GM21526 (cell line): ENCODE results near the gene COL25A1.
"Not testable (repeated sequence)": the region's sequence is repeated elsewhere in the genome, so short reads cannot be mapped to it uniquely, and the experiment has no call there.

Experiments
- ATAC-seq: cut with Tn5 transposase; IDR thresholded peaks from one replicate; pipeline ENCODE4 v1.9.1; 2021; ENCODE audit warnings: moderate library complexity; ENCODE audit not compliant: unreplicated experiment, low FRiP score

COL25A1 gene

DNA sequence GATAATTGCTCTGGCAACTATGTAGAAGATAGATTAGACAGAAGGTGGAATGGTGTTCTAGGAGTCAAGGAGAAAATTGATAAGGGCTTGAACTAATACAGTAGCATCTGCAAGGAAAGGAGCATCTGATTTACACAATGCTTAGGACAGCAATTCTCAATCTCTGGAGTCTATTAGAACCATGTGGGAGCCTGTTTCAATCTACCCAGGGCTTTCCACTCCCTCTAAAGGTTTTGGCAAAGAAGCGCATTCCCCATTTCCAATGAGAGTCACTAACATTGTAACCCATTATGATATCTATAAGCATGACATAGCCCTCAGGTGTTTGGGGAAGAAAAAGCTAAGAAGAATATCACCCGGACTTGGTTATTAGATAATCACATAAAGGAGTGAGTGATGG, 168.2 kb downstream of the COL25A1 start:
- no peak for ATAC-seq

DNA sequence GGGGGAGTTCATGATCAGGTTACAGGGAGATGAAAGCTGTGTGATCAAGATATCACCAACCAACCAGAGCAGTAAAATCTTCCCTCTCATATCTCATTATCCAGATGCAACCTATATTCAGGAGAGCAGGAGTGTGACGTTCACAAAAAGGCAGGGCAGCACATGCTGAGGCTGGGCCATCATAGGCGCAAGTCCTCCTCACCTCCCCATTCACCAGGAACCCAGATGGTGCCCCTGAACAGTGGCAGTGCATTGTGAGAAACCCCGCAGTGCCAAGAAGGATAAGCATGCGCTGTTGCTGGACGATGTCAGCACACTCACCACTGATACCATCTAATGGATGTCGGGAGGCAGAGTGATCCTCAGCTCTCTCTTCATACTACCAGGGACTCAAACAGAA, 170.9 kb downstream of the COL25A1 start:
- ATAC-seq = no peak

DNA sequence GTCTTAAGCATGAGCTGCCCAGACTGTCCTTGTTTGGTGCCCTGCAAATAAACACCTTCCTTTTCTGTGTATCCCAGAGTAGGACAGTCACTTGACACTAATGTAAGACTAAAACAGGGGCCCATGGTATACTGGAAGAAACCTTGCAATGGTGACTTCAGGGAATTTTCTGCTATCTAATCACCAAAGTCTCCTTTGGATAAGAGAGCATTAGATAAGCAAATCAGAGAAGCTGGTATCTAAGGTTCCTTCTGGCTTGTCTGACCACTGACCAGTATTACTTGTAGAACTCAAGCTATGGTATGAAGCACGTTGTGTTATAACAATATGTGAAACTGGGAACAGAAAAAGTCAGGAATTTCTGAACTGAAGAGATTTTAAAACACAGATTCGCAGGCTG, 173.9 kb downstream of the COL25A1 start:
- no peak for ATAC-seq

DNA sequence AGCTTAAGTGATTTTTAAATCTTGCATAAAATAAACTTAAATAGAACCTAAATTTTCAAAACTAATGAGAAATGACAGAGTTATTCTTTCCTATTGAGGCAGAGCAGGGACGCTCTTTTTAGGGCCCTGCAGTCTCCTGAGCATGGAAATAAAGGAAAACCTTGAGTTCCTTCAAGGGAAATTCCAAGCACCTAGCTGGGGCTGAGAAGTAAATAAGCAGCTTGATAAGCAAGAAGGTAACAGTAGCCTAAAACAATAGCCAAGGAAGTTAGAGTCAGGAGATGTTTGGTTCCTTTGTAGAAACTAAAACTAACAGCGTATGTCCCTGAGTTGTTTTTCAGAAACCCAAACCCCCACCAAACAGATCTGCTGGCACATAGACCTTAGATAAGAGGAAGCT, 174.6 kb downstream of the COL25A1 start:
- ATAC-seq = no peak

DNA sequence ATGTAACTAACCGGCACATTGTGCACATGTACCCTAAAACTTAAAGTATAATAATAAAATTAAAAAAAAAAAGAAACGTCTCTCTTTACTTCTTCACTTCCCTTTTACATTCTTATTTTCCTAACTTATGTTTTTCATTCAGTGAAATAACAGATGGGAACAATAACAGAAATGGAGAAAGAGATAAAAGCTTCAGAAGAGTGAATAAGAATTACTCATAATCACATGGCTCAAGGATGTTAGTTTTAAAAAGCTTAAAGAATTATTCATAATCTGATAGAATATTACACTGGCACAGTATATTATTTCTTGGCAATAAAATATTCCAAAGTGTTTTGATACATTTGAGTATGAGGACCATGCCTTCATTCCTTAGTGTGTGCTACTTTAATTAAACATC, 175.6 kb downstream of the COL25A1 start:
- no peak for ATAC-seq

DNA sequence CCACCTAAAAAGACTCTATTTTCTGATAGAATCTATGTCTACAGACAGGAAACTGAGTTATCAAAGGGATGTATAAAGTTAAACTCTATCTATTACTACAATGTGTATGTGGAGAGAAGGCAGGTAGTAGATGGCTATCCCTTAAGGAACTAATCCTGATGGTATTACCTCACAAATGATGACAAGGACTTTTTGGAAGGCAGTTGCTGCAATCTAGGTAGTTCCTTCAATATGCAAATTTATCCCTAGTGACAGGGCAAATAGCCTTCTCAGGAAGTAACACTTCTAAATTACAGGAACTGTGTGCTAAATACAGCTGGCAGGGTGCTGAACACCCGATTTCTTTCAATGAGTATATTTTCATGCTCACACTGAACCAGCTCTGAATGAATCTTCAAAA, 177.4 kb downstream of the COL25A1 start:
- ATAC-seq = no peak

DNA sequence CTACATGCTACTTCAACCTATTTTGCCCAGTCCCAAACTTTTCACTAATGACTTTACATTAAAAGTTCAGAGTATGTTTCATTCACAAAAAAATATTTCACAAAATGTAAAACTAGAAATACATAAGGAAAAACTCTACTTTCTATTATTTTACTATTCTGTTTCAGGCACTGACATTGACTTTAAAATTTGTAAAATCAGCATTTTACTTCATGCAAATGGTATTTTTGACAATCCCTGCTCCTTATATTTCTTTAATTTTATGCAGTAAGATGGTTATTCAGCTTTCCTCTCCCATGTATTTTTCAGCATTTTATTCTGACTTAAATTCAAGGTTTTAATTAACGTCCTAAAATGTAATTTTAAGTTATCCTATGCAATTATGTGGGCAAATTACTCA, 178.5 kb downstream of the COL25A1 start:
- no peak for ATAC-seq

DNA sequence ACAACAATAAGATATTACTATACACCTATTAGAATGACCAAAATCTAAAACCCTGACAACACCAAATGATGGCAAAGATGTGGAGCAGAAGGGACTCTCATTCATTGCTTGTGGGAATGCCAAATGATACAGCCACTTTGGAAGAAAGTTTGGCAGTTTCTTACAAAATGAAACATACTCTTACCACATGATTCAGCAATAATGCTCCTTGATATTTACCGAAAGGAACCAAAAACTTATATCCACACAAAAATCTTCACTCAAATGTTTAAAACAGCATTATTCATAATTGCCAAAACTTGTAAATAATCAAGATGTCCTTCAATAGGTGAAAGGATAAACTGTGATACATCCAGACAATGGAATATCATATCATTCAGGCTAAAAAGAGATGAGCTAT, 180.9 kb downstream of the COL25A1 start:
- ATAC-seq = no peak

DNA sequence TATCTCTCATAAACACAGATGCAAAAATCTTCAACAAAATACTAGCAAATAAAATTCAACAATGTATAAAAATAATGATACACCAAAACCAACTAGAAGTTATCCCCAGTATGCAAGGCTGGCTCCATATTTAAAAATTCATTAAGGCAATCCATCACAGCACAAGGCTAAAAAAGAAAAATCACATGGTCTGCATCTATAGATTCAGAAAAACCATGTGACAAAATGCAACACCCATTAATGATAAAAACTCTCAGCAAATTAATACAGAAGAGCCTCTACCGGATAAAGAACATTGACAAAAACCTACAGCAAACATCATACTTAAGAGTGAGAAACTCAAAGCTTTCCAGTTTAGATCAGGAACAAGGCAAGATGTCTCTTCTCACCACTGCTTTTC, 182.6 kb downstream of the COL25A1 start:
- ATAC-seq = no peak

DNA sequence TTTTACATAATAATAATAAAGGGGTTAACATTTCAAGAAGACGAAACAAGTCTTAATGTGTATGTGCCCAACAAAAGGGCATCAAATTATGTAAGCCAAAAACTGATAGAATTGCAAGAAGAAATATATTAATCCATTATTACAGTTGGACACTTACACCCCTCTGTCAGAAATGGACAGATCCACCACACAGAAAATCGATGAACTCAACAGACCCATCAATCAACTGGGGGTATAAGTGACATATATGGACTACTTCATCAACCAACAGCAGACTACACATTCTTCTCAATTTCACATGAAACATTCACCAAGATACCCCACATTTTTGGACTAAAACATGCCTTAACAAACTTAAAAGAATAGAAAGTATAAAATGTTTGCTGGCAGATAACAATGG, 183.8 kb downstream of the COL25A1 start:
- no peak for ATAC-seq

DNA sequence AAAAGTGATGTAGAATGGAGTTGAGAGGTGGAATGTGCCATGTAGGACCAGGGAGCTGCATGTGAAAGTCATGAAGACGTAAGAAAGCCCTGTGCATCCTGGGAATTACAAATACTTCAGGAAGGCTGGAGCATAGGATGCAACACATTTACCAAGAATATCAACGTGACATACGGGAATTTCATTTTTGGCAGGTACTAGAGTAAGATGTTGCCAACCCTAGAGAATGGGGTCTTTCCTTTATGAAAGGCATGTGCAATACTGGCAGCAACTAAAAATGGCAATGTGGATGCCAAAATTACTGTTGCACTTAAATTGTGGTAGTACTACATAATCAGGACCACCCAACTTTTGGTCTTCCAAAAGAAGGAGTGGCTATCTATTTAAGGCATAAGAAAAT, 188.0 kb downstream of the COL25A1 start:
- ATAC-seq = no peak

DNA sequence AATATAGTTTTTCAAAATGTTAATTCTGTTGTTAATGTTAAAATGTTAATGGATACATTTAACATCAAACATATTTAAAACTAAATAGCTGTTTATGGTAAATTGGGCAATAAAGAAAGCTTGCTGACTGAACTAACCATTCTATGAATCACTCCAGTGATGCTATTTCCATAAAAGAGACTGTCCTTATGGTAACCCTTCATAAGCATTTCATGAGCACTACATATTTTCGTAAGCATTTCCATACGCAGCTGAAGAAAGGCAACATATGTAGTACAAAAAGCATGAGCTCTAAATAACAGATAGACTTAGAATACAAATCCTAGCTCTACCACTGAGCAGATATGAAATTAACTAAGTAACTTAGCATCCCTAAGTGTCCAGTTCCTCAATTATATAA, 188.9 kb downstream of the COL25A1 start:
- ATAC-seq = no peak

DNA sequence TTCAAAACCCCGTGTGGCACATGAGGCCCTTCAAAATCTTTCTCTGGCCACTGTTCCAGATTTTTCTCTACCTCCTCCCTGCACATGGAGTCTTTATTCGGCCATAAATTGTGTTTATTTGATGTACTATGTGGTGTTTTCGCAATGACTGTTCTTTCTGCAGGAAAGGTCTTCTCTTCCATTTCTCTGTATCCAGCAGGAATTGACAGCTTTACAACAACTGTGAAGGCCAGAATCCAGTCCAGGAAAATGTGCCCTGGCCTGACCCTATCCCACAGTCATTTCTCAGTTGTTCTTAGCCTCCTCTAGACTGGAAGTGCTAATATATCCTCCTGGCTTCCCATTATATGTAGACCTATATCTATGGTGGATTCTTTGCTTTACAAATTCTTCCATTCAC, 191.4 kb downstream of the COL25A1 start:
- no peak for ATAC-seq

DNA sequence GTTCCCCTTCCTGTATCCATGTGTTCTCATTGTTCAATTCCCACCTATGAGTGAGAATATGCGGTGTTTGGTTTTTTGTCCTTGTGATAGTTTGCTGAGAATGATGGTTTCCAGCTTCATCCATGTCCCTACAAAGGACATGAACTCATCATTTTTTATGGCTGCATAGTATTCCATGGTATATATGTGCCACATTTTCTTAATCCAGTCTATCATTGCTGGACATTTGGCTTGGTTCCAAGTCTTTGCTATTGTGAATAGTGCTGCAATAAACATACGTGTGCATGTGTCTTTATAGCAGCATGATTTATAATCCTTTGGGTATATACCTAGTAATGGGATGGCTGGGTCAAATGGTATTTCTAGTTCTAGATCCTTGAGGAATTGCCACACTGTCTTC, 194.2 kb downstream of the COL25A1 start:
- ATAC-seq = not testable (repeated sequence)

DNA sequence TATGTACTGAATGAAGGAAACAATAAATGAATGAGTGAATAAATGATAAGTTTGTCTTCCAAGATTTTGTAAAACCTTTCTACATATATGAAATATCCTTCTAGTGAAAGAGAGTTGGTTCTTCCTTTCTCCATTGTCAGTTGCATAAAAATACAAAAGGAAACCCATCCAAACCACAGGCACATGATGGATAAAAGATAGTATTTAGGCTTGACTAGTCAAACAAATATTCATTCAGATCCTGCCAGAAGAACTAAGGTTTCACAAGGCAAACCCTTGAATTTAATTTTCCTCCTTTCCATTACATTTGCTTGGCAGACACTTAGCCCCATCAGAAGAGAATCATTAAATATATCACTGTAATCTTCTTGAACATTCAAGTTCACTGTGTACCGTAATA, 208.4 kb downstream of the COL25A1 start:
- no peak for ATAC-seq

DNA sequence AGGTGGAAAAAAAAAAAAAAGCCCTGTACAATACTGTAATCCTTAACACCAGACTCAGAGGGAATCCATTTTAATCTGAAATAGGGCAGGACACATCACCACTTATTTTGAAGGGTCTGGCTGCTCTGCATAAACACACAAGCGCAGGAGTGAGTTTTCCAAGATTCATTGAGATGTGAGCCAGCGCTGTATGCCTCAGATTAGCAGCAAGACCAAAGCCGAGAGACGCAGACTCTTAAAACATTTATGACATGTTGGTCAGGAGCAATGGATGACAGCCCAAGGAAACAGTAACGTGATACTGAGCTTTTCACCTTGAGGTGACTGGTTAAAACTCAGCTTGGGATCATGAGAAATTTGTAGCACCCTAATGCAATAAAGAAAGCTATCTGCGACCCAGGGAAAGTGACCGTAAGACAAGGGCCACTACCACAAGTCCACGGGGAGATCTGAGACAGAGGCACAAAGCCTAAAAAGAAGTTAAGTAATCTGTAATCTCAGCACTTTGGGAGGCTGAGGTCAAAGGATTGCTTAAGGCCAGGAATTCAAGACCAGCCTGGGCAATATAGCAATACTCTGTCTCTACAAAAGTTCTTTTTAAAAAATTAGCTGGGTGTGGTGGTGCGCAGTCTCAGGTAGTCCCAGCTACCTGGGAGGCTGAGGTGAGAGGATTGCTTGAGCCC, 210.6 kb downstream of the COL25A1 start:
- ATAC-seq = no peak

DNA sequence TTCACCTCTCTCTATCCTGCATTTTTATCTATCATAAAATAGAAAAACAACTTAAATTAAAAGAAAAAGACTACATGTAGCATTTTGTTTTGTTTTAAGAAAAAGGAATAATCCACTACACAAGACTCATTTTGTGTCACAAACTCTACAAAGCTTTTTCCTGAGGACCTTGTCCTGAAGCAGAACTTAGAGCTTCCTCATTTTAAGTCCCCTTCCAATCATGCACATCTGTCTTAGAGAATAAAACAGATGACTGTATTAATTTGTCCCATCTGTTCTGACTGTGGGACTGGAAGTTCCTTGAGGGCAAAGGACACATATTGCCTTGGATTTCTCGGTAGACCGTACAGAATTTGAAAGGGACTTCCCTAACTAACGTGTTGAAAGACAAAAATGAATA, 218.5 kb downstream of the COL25A1 start:
- ATAC-seq = no peak

DNA sequence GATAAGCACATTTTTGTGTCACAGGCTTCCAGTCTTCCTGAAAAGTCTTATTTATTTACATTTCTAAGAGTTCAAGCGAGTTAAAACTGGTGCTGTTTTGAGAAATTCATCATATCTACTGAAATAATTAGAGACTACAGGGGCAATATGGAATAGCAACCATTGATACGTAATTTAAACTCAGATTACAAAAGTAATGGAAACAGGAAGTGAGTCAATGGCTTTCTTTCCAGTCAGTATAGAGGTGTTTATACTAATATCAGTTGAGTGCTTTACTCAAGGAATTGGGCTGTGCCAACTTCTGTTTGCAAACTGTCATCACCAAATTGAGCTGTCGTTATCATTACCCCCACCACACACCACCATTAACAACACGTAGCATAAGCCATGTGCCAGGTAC, 222.7 kb downstream of the COL25A1 start:
- no peak for ATAC-seq

DNA sequence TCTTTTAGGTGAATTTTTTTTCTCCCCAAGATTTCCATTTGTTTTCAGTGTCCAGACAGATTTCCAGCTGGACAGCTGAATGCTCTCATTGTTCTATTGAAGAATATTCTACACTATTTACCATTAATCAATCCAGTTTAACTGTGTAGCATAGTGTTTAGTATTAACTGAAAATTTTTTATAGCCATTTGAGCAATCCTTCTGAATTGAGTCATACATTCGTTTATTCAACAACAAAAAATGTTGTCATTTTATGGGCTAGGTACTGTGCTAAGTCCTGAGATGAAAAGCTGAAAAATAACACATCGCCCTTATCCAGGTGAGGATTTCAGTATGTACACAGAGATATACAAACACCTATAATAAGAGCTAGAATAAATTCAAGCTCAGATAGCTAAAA, 223.3 kb downstream of the COL25A1 start:
- ATAC-seq = no peak

DNA sequence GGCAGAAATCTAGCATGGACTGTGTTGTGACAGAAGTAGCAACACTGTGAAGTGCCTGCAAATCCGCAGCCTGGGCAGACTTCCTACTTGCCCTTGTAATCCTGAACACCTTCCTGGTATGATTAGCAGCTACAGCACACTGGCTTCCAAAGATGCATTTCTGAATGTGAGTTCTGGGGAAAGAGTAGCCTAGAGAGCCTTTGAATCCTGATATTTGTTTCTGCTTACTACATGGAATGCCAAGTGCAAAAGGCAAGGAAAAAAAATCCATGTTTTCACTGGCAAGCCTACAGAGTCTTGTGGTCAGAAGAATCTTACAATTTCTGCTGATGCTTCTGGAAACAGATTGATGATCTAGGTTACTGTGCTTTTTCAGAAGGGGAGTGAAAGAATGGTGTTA, 223.7 kb downstream of the COL25A1 start:
- ATAC-seq = no peak

DNA sequence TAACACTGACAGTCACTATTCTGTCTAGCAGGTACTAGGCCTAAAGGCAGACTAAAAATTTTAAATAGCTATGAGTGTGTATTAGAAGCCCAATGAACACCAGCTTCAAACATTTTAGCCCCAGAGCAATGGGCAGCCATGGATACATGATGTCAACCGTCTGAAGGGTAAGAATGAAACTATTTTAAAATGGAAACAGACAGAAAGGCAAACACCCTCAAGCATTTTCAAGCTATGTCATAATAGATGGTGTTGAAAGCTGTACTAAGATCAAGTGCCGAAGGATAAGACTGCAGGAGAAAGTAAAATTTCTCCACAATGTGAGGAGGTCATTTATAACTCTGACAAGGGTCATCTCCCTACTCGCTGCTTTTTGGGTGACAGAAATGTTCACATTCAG, 225.0 kb downstream of the COL25A1 start:
- no peak for ATAC-seq

DNA sequence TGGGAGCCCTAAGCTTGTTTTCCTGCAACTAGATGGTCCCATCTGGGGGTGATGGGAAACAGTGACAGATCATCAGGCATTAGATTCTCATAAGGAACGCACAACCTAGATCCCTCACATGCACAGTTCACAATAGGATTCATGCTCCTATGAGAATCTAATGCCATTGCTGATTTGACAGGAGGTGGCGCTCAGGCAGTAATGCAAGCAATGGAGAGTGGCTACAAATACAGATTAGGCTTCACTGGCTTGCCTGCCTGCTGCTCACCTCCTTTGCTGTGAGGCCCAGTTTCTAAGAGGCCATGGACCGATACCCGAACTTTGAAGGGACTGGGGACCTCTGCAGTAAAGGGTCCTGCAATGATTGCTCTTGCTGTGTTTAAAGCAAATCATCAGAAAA, 225.7 kb downstream of the COL25A1 start:
- ATAC-seq = not testable (repeated sequence)

DNA sequence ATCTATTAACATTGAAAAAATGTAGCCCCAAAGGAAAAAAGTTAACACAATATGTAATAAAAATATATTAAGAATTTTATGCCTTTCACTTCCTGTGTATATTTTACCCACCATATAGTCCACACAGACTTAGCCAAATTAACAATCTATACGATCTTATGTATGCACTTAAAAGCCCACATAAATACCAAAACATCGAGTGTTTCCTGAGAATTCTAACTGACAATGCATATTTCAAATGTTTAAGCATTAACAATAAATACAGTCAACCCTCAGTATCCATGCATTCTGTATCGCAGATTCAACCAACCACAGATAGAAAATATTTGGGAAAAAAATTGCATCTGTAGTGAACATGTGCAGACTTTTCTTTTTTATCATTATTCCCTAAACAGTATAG, 226.8 kb downstream of the COL25A1 start:
- no peak for ATAC-seq
